ENCODE measurements around the gene MELTF. TPM values are rescaled to one million over a fixed set of nuclear protein-coding genes. Genes with fewer than 3 reads are reported as not detected.
A peak's percentile ranks its signal among the peaks of the same experiment; 100 is the strongest.

MELTF gene
- total RNA-seq, 1 experiment from 2014 or later = 6.8 TPM

DNA sequence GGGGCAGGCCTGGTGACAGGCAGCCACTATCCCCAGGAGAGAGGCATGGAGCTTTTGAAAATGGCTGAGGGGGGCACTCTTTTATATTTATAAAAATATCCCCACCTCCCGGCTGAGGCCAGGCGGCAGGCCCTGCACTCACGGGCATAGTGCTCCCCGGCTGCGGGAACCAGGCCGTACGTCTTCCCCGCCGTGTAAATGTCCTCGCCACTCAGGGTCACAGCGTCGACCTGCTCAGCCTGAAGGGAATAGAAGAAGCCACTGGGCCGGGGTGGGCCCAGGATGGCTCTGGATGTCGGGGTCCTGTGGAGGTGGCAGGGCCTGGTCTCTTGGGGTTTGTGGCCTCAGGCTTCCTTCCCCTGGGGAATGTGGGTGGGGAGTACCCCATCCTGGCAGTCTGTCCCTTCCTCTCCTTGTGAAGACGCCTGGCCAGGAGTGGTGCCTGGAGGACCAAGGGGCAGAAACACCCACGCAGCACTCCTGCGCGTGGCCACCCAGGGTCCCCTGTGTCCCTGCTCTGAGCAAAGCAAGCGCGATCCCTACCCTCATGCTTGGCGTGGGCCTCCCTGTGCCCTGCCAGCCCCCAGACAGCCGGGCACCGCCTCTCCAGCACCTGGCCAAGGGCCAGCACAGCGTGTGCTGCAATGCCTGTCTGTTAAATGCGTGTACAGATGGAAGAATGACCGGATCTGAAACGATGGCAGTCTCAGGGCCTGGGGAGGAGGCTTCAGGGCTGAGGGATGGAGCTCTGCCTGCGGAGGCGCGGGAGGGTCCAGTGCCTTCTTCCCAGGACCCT lies 18.9 kb downstream of the MELTF start:
- DNase-seq (ENCODE audit: low read depth) = no peak

- no peak for DNase-seq (ENCODE audit: low read depth)
Observed at GRCh38 chr3:197009532-197010019, 20.0 kb downstream of the MELTF start.

- DNase-seq (ENCODE audit: low read depth) = no peak
Observed at GRCh38 chr3:197008436-197009209, 21.0 kb downstream of the MELTF start.

- no peak for DNase-seq (ENCODE audit: low read depth)
Observed at GRCh38 chr3:197007953-197008352, 21.7 kb downstream of the MELTF start.

- no peak for DNase-seq (ENCODE audit: low read depth)
Observed at GRCh38 chr3:197007296-197007940, 22.2 kb downstream of the MELTF start.

GRCh38 chr3:197006860-197007259 lies 22.8 kb downstream of the MELTF start:
- DNase-seq (ENCODE audit: low read depth) = no peak

GRCh38 chr3:197006446-197006845 lies 23.2 kb downstream of the MELTF start:
- no peak for DNase-seq (ENCODE audit: low read depth)

DNA sequence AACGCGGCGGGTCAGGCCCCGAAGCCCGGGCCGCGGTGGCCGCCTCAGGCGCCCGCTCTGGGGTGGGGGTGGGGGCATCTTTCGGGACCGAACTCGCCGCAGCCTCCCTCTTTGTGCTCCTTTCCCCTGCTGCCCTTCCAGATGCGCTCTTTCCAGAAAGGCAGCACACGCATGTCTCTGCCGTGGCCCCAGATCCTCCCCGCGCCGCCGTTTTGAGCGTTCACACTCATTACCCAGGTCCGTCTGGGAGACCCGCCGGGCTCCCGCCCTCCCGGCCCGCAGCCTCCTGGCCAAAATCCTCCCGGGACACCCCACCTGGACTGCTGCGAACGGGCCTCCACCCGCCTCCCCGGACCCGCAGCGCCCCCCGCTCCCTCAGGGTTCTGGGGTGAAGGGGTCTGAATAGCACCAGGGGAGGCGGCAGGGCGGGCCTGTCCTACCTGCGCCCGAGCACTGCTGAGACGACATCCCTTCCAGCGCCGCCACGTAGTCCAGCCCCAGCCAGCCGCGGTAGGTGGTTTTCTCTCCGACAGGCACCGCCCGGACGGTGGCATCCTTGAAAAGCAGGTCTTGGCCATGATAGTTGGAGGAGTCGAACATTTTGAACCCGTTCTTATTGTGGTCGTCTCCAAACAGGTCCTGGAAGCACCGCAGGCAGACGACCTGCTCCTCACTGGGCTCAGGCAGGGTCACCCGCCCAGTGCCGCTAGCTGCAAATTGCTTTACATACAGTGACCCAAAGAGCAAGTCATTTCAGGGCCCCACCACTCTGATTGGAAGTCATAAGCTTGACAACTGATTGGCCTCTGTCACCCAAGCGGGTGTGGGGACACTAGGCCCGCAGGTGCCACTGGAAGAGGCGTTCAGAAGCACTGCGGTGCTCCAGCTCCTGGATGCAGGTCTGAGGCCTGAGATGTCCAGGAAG lies 25.9 kb downstream of the MELTF start:
- DNase-seq (ENCODE audit: low read depth) = no peak

DNA sequence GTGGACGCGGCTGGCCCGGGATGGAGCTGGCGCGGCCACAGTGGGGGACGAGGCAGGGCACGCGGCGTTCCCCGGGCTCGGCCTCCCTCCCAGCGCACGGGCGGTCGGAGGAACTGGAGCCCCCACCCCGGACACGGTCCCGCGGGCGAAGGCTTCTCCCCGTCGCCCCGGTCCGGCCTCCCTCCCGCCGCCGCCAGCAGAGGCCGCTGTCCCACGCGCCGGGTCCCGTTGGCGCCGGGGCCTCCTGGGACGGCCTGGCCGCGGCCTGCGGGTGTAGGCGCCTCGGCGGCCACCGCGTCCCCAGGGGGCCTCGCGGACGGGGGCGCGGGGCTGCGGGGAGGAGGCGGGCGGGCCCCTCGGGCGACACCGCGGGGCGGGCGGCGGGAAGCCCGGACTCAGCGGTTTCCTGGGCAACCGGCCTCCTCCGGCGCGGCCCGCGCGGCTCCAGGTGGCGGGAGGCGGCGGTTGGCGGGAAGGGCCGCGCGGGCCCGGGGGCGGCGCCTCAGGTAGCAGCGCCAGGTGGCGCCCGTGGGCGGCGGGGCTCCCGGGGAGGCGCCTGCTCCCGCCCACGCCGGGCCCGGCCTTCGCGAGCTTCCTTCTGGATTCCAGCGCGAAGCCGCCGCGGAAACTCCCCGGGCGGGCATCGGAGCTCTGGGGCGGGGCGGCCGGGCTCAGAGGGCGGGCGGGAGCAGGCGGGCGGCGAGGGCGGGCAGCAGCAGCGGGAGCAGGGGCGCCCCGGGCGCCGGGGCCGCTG lies 26.7 kb downstream of the MELTF start:
- peak; percentile 44 for DNase-seq (ENCODE audit: low read depth)

- DNase-seq (ENCODE audit: low read depth) = no peak
Observed at GRCh38 chr3:197001972-197002700, 27.5 kb downstream of the MELTF start.

DNA sequence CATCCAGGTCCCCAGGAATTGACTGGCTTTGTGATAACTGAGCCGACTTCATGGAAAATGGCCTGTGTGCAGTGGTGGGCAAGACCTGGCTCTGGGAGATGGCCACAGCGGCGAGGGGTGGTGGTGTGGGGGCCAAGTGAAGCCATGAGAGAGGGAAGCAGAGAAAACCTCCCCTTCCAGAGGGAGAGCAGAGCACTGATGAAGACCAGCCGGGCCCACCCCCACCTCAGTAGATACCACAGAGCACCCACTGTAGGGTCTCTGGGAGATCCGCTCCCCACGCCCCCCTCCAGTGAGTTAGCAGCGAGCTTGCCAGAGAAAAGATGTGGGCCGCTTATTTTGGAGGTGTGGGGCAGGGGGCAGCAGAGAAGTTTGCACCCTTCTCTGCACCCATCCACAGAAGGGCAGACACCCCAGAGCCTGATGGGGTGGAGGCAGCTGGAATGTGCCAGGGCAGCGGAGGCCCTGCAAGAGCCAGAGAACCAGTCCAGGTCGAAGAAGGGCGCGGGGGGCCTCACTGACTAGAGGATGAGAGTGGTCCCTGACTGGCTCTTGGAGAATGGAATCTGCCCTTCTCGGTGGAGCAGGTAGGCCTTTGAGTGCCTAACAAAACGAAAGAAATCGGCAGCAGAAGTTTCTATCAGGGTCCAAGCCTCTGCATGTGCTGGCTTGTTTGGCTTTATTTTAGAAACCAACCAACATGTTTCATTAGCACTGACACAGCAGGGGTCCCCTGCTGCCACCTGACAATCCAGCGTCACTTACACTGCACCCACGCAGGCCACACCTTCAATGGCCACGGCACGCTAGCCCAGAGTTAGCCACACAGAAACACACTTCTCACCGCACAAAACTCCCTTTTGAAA lies 28.3 kb downstream of the MELTF start:
- no peak for DNase-seq (ENCODE audit: low read depth)

DNA sequence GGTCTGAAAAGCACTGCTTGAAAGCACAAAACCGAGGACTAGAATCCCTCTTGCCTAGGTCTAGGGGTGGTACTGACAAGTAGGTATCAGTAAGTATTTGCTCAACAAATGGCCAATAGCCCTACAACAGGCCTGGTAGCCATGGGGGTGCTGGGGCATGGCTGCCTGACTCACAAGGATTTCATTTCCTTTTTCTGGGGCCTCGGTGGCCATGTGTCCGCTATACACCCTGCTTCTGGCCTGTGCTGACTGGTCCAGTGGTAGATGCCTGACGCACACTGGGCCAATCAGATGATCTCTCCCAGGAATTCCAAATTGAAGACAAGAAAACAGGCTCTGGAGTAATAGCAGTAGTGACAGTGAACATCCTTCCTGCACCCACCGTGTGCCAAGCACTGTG lies 29.4 kb downstream of the MELTF start:
- peak; percentile 15 for DNase-seq (ENCODE audit: low read depth)

GRCh38 chr3:196998966-196999760 lies 30.5 kb downstream of the MELTF start:
- DNase-seq (ENCODE audit: low read depth) = no peak

DNA sequence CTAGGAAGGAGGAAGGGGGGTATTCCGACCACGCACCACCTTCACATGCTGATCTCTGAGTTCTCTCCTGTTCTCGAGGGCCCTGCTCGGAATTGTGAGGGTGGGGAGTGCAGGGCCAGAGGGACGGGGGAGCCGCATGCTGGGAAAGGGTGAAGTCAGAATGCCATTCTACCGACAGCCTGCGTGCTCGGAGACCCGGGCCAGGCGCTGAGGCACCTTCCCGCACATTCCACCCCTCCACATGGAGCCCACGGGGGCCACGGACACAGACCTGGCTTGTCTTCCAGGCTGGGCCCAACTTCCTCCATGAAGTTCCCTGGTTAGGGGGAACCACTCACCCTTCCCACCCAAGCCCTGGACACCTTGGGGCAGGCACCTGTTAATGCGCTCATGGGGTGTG lies 32.3 kb downstream of the MELTF start:
- DNase-seq (ENCODE audit: low read depth) = no peak

GRCh38 chr3:196996454-196997265 lies 33.0 kb downstream of the MELTF start:
- DNase-seq (ENCODE audit: low read depth) = peak; percentile 32

- peak; percentile 85 for DNase-seq (ENCODE audit: low read depth)
Observed at GRCh38 chr3:196995646-196996355, 33.8 kb downstream of the MELTF start.
